Nephron (organoid): ENCODE results near the gene ADORA1.

ENCODE experiments used
- H3K27ac Mint-ChIP-seq, 3 experiments: 2 replicates each; pipeline ENCODE4 v1.8.0; 2020; ENCODE audit warnings: mixed read lengths in 3 of 3, mild to moderate bottlenecking in 2 of 3, moderate library complexity in 1 of 3
- H3K27me3 Mint-ChIP-seq: 2 replicates; pipeline ENCODE4 v1.8.0; 2021; ENCODE audit warnings: low read depth, mild to moderate bottlenecking, moderate library complexity, mixed read lengths
- H3K36me3 Mint-ChIP-seq: 2 replicates; pipeline ENCODE4 v1.8.0; 2020; ENCODE audit warnings: low read depth, mixed read lengths
- H3K4me1 Mint-ChIP-seq: 2 replicates; pipeline ENCODE4 v1.8.0; 2020; ENCODE audit warnings: mixed read lengths
- H3K4me3 Mint-ChIP-seq, 3 experiments: 2 replicates each; pipeline ENCODE4 v1.8.0; 2020; ENCODE audit warnings: mild to moderate bottlenecking in 3 of 3, mixed read lengths in 3 of 3, moderate library complexity in 2 of 3
- H3K9me3 Mint-ChIP-seq: 2 replicates; pipeline ENCODE4 v1.8.0; 2020; ENCODE audit warnings: mixed read lengths
- TF ChIP-seq, protein P1 (sequence below), 3 experiments: fragments of 200-600 bp; sonication (generic); IDR thresholded peaks; one replicate each; pipeline ENCODE4 v1.5.0; 2021; ENCODE audit warnings: antibody characterized with exemption in 3 of 3; ENCODE audit not compliant: unreplicated experiment in 3 of 3

The ADORA1 gene

GRCh38 chr1:203190949-203191348 lies 63.4 kb downstream of the ADORA1 start:
- Mint-ChIP-seq H3K36me3 (no peaks in the 10 kb centered on the region), H3K27ac (no peak overlapping the region), H3K4me1 (peaks cover 39% of the 10 kb centered on the region), H3K27me3 (peaks cover 5% of the 10 kb centered on the region), H3K4me3 (no peak overlapping the region), H3K9me3 (no peaks in the 10 kb centered on the region)
- TF ChIP-seq, protein P1, sequence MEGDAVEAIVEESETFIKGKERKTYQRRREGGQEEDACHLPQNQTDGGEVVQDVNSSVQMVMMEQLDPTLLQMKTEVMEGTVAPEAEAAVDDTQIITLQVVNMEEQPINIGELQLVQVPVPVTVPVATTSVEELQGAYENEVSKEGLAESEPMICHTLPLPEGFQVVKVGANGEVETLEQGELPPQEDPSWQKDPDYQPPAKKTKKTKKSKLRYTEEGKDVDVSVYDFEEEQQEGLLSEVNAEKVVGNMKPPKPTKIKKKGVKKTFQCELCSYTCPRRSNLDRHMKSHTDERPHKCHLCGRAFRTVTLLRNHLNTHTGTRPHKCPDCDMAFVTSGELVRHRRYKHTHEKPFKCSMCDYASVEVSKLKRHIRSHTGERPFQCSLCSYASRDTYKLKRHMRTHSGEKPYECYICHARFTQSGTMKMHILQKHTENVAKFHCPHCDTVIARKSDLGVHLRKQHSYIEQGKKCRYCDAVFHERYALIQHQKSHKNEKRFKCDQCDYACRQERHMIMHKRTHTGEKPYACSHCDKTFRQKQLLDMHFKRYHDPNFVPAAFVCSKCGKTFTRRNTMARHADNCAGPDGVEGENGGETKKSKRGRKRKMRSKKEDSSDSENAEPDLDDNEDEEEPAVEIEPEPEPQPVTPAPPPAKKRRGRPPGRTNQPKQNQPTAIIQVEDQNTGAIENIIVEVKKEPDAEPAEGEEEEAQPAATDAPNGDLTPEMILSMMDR (IDR thresholded peaks at IDR 0.05; ENCODE audit: unreplicated experiment in 3 of 3), result no peak

- Mint-ChIP-seq H3K27me3 (no peaks in the 10 kb centered on the region), H3K36me3 (no peaks in the 10 kb centered on the region), H3K9me3 (peaks cover 2% of the 10 kb centered on the region), H3K4me1 (peaks cover 36% of the 10 kb centered on the region), H3K4me3 (no peak overlapping the region), H3K27ac (no peak overlapping the region)
- TF ChIP-seq, protein P1 (IDR thresholded peaks at IDR 0.05; ENCODE audit: unreplicated experiment in 3 of 3), result no peak
These were observed 68.8 kb downstream of the ADORA1 start for GRCh38 chr1:203196371-203196770.

GRCh38 chr1:203197625-203198024 lies 70.1 kb downstream of the ADORA1 start:
- no peak overlapping the region for H3K27ac Mint-ChIP-seq
- no peaks in the 10 kb centered on the region for H3K36me3 Mint-ChIP-seq
- H3K9me3 Mint-ChIP-seq, result peaks cover 2% of the 10 kb centered on the region
- H3K27me3 Mint-ChIP-seq, result peaks cover 6% of the 10 kb centered on the region
- peaks cover 45% of the 10 kb centered on the region for H3K4me1 Mint-ChIP-seq
- TF ChIP-seq, protein P1 (IDR thresholded peaks at IDR 0.05; ENCODE audit: unreplicated experiment in 3 of 3), result no peak
- H3K4me3 Mint-ChIP-seq, result no peak overlapping the region

DNA sequence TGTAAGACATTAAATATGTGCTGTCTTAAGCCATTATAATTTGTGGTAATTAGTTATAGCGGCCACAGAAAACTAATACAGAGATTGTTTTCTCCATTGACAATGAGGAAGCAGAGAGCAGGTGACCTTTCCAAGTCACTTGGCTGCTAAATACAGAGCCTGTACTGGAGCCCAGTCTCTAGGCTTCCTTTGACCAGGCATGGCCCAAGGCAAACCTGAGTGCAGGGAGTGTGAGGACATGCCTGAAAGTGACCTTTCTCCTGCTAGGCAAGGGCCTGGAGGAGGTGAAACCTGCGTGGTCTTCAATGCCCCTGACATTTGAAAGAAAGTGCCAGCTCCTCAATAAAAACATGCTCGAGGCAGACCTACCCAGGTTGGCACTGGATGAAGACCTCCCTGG lies 71.5 kb downstream of the ADORA1 start:
- Mint-ChIP-seq H3K36me3 (no peaks in the 10 kb centered on the region), H3K4me1 (peaks cover 59% of the 10 kb centered on the region), H3K9me3 (peaks cover 2% of the 10 kb centered on the region), H3K4me3 (no peak overlapping the region), H3K27ac (no peak overlapping the region), H3K27me3 (peaks cover 6% of the 10 kb centered on the region)
- TF ChIP-seq, protein P1 (IDR thresholded peaks at IDR 0.05; ENCODE audit: unreplicated experiment in 3 of 3), result no peak

- Mint-ChIP-seq H3K36me3 (no peaks in the 10 kb centered on the region), H3K4me1 (peaks cover 62% of the 10 kb centered on the region), H3K4me3 (no peak overlapping the region), H3K9me3 (peaks cover 2% of the 10 kb centered on the region), H3K27ac (peak overlapping the region in 2 of 3 experiments; percentile 43 to 72), H3K27me3 (peaks cover 6% of the 10 kb centered on the region)
- TF ChIP-seq, protein P1 (IDR thresholded peaks at IDR 0.05; ENCODE audit: unreplicated experiment in 3 of 3), result no peak
These were observed 71.9 kb downstream of the ADORA1 start for GRCh38 chr1:203199481-203199815.

- Mint-ChIP-seq H3K36me3 (no peaks in the 10 kb centered on the region), H3K4me3 (no peak overlapping the region), H3K9me3 (peaks cover 2% of the 10 kb centered on the region), H3K27ac (peak overlapping the region; percentile 18 to 72 (median 43)), H3K4me1 (peaks cover 67% of the 10 kb centered on the region), H3K27me3 (peaks cover 6% of the 10 kb centered on the region)
- TF ChIP-seq, protein P1 (IDR thresholded peaks at IDR 0.05; ENCODE audit: unreplicated experiment in 3 of 3), result no peak
These were observed 72.5 kb downstream of the ADORA1 start for GRCh38 chr1:203199816-203200571.
